H1 (cell line): ENCODE measurements around the gene EEIG1. TPM values are rescaled to one million over a fixed set of nuclear protein-coding genes. Genes with fewer than 3 reads are reported as not detected.

Experiments
- SIN3A ChIP-seq, 2 experiments: IDR thresholded peaks in 1 of 2; conservative IDR thresholded peaks in 1 of 2; 2 replicates each; pipeline ENCODE4 v1.6.1; 2011 to 2012; ENCODE audit warnings: low read length in 2 of 2, improper control_type of control experiment in 1 of 2, low read depth in 1 of 2, mild to moderate bottlenecking in 1 of 2
- SIX5 ChIP-seq: IDR thresholded peaks from 2 replicates; pipeline ENCODE4 v1.6.1; 2011; ENCODE audit warnings: mild to moderate bottlenecking, low read depth, low read length
- ZNF274 ChIP-seq: IDR thresholded peaks from 2 replicates; pipeline ENCODE4 v1.7.0; 2012; ENCODE audit warnings: low read length, borderline replicate concordance; ENCODE audit errors: extremely low read depth
- polyA plus RNA-seq, 7 experiments: library from polyadenylated mRNA; depleted of rRNA in 3 of 7; stranded (reverse) in 5 of 7; unstranded in 2 of 7; fragments of >200 nt in 5 of 7; fragments of 200-250 nt in 2 of 7; gene quantifications; 1 replicate in 5 of 7; 2 replicates in 1 of 7; 4 replicates in 1 of 7; pipeline versions ENCODE4 v1.2.1 to v1.2.3, GENCODE V29; 2011 to 2013; ENCODE audit warnings: missing spikeins in 2 of 7, mixed read lengths in 2 of 7
- total RNA-seq: library from RNA; stranded (reverse); fragmentation: NEBNext Ultra II Directional; extraction: Animal tissue kit (Norgen Biotek cat#: 25700); gene quantifications from 2 replicates; pipeline ENCODE4 v1.2.1, GENCODE V29; 2021

EEIG1 gene
- total and polyA plus RNA-seq, 2 of the 8 experiments (the other 6 are each of a cell fraction or from before 2014, with no cell fraction given), result 29.8 to 50.8 TPM

DNA sequence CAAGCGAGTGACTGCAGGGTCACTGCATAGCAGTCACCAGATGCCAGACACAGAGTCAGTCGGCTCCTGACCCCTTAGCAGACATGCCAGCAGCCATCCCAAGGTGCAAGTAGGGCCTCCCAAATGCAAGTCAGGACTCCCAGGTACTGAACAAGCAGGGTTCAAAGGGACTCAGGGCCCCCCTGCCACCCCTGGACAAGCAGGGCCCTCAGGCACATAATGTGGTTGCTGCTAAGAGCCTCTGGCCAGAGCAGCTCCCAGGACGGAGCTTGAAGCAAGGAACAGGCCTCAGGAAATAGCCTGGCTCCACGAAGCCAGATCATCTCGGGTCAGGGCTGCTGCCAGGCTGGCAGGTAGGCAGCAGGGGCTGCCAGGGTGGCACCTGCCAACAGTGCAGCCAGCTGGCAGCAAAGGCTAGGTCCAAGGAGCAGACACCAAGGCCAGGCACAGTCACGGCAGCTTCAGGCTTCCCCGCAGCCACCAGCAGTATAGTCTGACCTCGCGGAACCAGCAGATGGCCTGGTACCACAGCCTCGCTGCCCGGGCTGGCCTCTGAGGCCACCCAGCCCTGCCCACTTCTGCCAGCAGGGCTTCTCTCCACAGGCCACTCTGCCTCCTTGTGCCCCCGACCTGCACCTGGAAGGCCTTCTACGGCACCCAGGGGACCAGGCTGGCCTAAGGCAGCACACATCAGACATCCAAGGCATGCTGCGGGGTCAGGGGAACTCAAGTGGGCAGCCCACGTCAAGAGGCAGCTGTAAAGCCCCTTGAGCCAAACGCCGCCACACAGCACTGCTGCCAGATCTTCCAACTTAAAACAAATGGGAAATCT is 7.4 kb downstream of the EEIG1 start (continued):
- TF ChIP-seq SIN3A (conservative IDR thresholded peaks at IDR 0.05 in 1 of 2, IDR thresholded peaks at IDR 0.05 in 1 of 2; ENCODE audit: low read depth in 1 of 2, low read length in 2 of 2) (no peak), ZNF274 (no peak), SIX5 (no peak)
